ENCODE data around the gene DLG2. TPM values are rescaled to one million over a fixed set of nuclear protein-coding genes. Genes with fewer than 3 reads are reported as not detected.

DLG2 gene
- total RNA-seq, 1 donor from 2014 or later = 5.1 TPM

GRCh38 chr11:84583106-84583505, 1044.0 kb downstream of the DLG2 start:
- Mint-ChIP-seq H3K36me3 (ENCODE audit: low read depth, unreplicated experiment) (no peaks in the 10 kb centered on the region), H3K27ac (ENCODE audit: unreplicated experiment) (no peak overlapping the region), H3K27me3 (ENCODE audit: unreplicated experiment) (no peaks in the 10 kb centered on the region), H3K9me3 (ENCODE audit: unreplicated experiment) (no peaks in the 10 kb centered on the region), H3K4me3 (ENCODE audit: unreplicated experiment) (no peak overlapping the region), H3K4me1 (ENCODE audit: unreplicated experiment) (no peaks in the 10 kb centered on the region)
- no peak for DNase-seq (ENCODE audit: low spot score)
- TF ChIP-seq CTCF (IDR thresholded peaks at IDR 0.05; ENCODE audit: unreplicated experiment) = no peak

DNA sequence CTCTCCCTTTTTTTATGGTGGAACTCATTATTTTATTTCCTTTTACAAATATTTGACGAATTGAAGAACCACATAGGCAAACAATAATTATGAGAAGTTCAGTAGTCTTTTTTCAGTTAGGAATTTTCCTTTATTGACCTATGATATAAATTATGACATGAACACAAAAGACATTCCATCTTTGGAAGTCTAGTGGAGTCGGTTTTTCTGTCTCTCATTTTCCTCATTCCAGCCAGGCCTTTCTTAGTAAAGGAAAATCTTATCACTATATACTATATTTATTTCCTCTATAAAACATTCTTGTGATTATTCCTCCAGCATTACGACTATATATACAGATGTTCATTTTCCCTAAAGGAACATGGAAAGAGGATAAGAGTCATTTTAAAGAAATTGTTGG, 1046.1 kb downstream of the DLG2 start:
- H3K4me3 Mint-ChIP-seq (ENCODE audit: unreplicated experiment) = no peak overlapping the region
- no peaks in the 10 kb centered on the region for H3K27me3 Mint-ChIP-seq (ENCODE audit: unreplicated experiment)
- no peak for TF ChIP-seq CTCF (IDR thresholded peaks at IDR 0.05; ENCODE audit: unreplicated experiment)
- no peak for DNase-seq (ENCODE audit: low spot score)
- no peaks in the 10 kb centered on the region for H3K4me1 Mint-ChIP-seq (ENCODE audit: unreplicated experiment)
- H3K9me3 Mint-ChIP-seq (ENCODE audit: unreplicated experiment) = peaks cover 5% of the 10 kb centered on the region
- no peak overlapping the region for H3K27ac Mint-ChIP-seq (ENCODE audit: unreplicated experiment)
- H3K36me3 Mint-ChIP-seq (ENCODE audit: low read depth, unreplicated experiment) = no peaks in the 10 kb centered on the region

DNA sequence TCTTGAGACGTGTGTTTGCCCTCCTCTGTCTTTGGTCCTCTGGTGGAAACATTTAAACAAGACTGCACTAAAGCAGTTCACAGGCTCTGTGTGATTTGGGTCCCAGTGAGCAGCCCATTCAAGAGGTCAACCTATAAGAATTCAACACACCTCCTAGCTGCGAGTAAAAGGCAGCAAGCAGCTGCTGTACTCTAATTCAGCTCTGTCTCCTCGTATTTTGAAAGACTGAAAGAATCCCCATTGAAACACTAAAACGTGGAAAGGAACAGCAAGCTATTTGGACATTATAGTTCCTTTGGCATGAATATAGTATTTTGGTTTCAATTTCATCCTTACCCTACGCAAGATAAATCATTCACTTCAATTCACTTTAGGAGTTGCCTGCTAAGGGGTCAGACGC, 1046.7 kb downstream of the DLG2 start:
- no peak for DNase-seq (ENCODE audit: low spot score)
- H3K27ac Mint-ChIP-seq (ENCODE audit: unreplicated experiment) = no peak overlapping the region

DNA sequence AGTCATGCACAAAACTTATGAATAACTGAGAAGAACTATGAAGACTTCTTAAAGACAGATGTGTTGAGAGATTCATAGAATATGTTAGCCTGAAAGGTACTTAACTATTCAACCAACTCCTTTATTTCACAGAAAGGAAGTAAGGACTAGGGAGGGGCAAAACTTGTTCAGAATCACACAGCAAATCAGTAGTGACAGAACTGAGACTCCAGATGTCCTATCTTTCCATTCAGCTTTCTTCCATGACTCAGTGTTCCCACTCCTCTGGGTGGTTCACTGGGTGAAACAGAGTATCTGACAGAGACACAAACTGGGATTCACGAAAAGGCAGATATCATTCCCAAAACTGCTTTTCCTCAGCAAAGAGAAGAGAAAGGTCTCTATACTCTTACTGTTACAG, 1053.3 kb downstream of the DLG2 start:
- Mint-ChIP-seq H3K36me3 (ENCODE audit: low read depth, unreplicated experiment) (no peaks in the 10 kb centered on the region), H3K4me3 (ENCODE audit: unreplicated experiment) (no peak overlapping the region), H3K4me1 (ENCODE audit: unreplicated experiment) (no peaks in the 10 kb centered on the region)

More for the DNA sequence above, 1046.7 kb downstream of the DLG2 start:
- no peak overlapping the region for H3K4me3 Mint-ChIP-seq (ENCODE audit: unreplicated experiment)
- H3K4me1 Mint-ChIP-seq (ENCODE audit: unreplicated experiment) = no peaks in the 10 kb centered on the region
- H3K27me3 Mint-ChIP-seq (ENCODE audit: unreplicated experiment) = no peaks in the 10 kb centered on the region
- no peaks in the 10 kb centered on the region for H3K36me3 Mint-ChIP-seq (ENCODE audit: low read depth, unreplicated experiment)
- peaks cover 5% of the 10 kb centered on the region for H3K9me3 Mint-ChIP-seq (ENCODE audit: unreplicated experiment)
- no peak for TF ChIP-seq CTCF (IDR thresholded peaks at IDR 0.05; ENCODE audit: unreplicated experiment)

DNA sequence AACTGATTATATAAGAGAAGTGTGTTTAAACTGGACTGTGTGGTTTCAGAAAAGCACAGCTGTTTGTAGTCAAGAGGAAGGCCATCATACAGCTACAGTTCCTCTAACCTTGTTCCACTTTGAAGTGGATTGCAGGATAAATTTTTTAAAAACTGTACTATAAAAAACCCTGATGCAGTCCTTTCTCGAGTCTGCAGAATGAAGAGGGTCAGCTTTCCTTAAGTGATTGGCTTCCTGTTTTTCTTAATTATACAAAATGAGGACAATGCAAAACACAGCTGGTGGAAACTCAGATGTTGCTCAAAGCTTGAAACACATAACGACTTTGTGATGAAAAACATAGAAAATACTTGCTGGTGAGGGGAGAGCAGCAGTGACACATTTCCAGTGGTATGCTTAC, 1060.5 kb downstream of the DLG2 start:
- Mint-ChIP-seq H3K27me3 (ENCODE audit: unreplicated experiment) (peaks cover 1% of the 10 kb centered on the region), H3K27ac (ENCODE audit: unreplicated experiment) (no peak overlapping the region), H3K4me3 (ENCODE audit: unreplicated experiment) (no peak overlapping the region), H3K9me3 (ENCODE audit: unreplicated experiment) (no peaks in the 10 kb centered on the region), H3K4me1 (ENCODE audit: unreplicated experiment) (peaks cover 16% of the 10 kb centered on the region), H3K36me3 (ENCODE audit: low read depth, unreplicated experiment) (no peaks in the 10 kb centered on the region)
- no peak for TF ChIP-seq CTCF (IDR thresholded peaks at IDR 0.05; ENCODE audit: unreplicated experiment)
- DNase-seq (ENCODE audit: low spot score) = no peak

More for the DNA sequence above, 1053.3 kb downstream of the DLG2 start:
- H3K27ac Mint-ChIP-seq (ENCODE audit: unreplicated experiment) = no peak overlapping the region
- no peaks in the 10 kb centered on the region for H3K27me3 Mint-ChIP-seq (ENCODE audit: unreplicated experiment)
- no peak for DNase-seq (ENCODE audit: low spot score)
- H3K9me3 Mint-ChIP-seq (ENCODE audit: unreplicated experiment) = peaks cover 5% of the 10 kb centered on the region
- no peak for TF ChIP-seq CTCF (IDR thresholded peaks at IDR 0.05; ENCODE audit: unreplicated experiment)
